ENCODE data around the gene FAAP20.

DNA sequence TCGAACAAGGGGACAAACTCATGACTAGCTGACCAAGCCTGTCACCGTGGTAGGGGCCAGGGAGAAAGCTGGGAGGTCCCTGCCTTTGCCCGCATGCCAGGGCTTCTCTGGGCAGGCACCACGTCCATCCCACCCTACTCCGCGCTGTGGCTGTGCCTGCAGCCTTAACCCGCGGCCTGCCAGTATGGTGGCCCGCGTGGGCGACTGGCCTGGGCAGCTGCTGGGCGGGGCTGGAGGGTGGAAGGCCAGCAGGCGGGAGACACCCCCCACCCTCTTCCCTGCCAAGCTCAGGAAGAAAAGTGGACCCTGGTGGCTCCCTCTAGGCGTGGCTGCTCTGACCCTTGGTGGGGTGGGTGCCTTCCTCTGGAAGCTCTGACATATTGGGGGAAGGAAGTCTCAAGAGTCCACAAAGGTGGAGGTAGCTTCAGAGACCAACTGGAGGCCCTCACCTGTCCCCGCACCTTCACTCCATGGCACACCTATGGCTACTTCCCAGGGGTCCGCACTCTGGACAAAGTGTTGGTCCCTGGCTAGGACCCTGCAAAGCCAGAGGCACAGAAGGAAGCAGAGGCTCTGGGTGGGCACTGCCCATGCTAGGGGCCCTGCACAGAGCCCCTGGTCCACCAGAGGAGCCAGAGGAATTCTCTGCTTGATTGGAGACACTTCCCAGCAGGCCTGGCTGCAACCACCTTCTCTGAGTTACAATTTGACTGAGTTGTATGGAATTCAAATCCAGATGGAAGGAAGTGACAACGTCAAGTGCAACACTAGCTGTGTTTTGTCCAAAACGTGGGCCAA, 30.3 kb upstream of the FAAP20 start:
- TF ChIP-seq POLR2A (IDR thresholded peaks at IDR 0.05; ENCODE audit: low read depth, low read length) (no peak), POLR2AphosphoS5 (IDR thresholded peaks at IDR 0.05; ENCODE audit: low read depth, low read length) (no peak), TAF1 (IDR thresholded peaks at IDR 0.05; ENCODE audit: low read depth, low read length) (no peak), SPI1 (IDR thresholded peaks at IDR 0.05; ENCODE audit: low read depth, low read length) (no peak), POU2F2 (IDR thresholded peaks at IDR 0.05; ENCODE audit: low read depth, low read length) (no peak)

All from GM12891 (cell line).